HG03060 (cell line): Measurements from ENCODE around the gene LUM.

Experiments
- ATAC-seq: cut with Tn5 transposase; IDR thresholded peaks from one replicate; pipeline ENCODE4 v1.9.1; 2021; ENCODE audit warnings: low read depth, moderate number of reproducible peaks; ENCODE audit not compliant: unreplicated experiment

LUM gene

DNA sequence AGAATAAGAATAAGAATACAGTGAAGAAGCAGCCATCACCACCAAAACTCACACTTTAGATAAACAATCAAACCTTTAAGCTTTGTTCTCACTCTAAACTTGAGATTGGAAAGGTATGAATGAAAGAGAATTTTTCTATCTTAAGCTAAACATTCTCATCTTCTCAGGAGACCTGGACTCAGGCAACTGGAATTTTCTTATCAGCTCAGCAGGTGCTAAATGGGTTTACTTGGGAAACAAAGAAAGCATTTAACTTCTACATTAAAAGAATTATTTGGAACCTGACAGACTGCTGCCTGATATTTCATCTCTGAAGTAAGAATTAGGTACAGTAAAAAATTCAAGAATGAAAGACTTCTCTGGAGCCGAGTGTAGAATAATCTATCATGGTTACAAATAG lies 32.8 kb downstream of the LUM start:
- no peak for ATAC-seq

DNA sequence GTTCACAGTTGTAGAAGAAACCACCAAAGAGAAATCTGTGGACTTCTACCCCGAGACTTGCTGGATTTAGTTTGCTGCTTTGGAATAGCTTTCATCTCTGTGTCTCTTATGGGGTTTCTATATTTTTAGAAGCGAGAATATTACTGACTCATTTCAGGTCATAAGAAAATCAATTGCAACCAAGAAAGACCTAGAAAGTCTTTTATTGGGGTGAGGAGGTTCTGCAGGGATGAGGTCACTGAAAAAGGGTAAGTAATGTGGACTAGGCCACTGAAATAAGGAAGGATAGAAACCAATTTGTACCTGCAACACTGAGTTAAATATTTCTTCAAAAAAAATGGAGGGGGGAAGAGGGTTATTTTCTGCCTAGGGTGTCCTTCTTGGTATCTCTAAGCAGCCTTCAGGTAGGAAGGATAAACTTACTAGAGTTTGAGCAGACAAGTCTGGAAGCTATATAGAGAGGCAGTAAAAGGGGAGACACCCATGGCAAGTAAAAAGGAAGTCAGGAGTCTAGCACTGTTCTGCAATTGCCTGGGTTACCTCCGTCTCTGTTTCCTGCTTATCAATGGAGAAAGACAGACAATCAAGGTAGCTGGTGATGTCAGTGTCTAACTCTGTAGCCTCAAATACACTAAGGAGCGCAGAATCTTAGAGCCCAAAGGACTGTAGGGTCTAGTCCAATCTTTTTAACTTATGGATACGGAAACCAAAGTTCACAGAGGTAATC lies 33.9 kb downstream of the LUM start:
- ATAC-seq, result no peak

DNA sequence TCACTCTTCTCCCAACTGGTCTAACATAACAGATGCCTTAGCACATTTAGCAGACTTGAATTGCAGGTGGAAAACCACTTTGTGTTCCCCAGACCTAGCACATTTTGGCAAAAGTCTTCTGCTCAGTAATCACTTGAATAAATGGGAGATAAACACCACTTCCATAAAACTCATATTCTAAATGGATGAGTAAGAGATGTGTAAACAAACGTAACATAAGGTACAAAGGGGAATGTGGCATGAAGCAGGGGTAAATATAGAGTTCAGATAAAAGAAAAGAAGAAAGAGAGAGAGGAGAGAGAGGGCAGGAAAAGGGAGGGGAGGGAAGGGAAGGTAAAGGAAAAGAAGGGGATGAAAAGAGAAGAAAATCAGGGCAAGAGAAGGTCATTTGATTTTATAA lies 36.4 kb downstream of the LUM start:
- ATAC-seq, result no peak

DNA sequence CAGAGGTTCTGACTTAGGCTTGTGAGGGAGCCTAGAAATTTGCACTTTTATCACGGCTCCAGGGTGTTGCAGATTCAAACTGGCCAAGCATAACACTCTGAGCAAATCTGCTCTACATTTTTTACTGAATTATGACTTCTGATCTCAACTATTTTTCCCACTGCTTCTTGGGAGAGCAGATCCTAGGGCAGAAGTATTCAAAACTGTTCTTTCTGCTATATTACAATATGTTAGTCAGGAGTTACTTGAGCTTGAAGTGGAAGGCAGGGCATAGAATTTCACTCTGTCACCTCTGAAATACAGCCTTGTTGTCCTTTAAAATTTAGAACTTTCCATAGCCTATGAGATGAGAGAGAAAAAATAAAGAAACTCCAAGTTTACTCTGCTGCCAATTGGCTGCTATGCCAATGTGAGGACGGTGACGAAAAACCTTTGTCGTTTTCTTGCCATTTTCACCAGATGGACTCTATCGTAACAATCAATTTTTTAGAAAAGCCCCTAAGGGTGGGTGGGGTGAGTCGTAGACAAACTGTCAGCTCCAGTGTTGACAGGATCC lies 37.1 kb downstream of the LUM start:
- no peak for ATAC-seq

DNA sequence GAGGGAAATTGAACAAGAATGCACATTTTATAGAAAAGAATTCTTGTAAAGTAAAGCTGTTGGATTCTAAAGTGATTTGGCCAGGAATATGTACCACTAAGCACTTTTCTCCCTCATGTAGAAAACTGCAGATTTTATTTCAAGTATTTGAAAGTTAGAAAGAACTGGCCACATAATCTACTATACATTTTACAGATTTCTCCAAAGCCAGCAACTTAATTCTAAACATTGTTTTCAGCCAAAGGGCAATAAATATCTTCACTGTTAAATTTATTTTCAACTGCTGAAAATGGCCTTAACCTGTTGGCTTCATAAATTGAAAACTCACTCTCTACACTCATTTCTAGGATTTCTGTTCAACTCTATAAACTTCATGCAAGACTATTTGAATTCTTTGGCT lies 37.9 kb downstream of the LUM start:
- ATAC-seq, result no peak

DNA sequence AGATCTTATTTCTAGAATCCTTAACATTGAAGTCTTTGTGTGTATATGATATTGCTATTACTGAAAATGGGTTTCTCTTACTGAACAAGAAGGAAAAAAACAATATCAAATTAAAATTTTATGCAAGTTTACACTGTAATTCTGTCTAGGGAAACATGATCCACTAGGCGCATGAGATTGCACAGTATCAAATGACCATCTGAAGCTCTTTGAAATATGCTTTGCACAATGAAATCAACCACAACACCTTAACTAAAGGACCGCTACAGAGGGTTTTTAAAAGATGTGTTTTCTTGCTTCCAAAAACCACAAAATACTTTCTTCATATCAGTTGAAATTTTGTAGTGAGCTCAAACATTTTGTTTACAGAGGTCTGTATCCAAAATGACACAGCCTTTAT lies 38.4 kb downstream of the LUM start:
- ATAC-seq, result no peak

DNA sequence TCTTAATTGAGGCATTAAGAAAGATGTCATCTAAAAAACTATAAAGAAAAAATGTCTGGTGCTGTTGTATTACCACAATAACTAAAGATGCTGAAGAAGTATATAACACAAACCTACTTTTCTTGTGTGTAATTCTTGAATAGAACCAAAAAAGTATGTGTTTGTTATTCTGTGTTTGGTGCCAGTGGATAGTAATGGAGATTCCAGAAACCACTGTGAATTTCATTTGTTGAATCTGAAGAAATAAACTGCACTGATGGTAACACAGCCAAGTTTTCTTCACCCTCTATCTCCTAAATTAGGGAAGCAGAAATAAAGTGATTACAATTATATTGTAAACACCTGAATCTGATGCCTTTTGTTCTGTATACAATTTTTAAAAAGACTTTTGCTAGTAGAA lies 40.4 kb downstream of the LUM start:
- ATAC-seq, result no peak

DNA sequence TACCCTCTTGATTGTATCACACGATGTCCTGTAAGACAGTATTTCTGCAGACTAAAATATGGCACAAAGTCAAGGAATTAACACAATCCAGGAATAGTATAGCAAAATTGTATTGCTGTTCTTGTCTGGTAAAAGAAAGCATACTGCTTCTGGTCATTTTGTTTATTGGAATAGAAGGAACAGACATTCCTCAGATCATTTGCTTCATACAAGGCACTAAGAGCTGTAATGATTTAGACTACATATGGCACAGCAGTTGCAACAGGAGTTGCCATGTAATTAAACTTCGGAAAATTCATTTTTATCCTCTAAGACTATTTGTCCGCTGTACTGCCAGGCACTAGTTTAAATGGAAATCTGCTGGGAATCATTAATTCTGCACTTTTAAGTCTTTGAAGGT lies 45.9 kb downstream of the LUM start:
- no peak for ATAC-seq

DNA sequence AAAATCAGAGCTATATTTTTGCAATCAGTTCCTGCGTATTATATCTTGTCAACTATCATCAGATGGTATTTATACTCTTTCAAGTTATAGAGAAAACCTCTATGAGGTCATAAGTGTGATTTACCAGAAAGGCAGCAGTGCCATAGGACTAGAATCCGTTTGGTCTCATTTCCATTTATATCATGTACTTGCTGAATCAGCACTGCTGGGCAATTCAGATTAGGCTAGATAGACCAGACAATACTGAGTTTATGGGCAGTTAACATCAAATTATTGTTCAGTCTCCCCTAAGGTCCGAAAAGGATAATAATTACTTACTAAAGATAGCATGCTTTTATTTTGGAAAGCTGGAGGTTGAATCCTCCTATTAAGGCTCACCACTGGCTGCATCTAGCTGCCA lies 46.7 kb downstream of the LUM start:
- no peak for ATAC-seq

DNA sequence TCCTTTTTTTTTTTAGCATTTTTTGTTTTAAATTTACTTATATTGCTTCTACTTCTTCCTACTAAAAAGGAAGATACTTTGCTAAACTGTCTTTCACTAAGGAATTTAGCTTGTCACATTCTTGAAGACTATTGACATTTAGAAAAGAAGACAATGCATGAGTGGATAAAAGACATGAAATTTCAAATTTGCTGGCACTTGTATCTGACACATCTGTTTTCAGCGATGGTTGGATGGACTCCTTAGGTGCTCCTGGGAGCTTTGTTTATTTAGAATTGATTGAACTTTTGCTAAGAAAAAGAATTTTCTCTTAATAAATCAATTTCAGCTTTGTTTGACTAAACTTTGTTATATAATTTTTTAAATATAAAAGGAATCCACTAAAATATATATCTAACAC lies 50.2 kb downstream of the LUM start:
- no peak for ATAC-seq

DNA sequence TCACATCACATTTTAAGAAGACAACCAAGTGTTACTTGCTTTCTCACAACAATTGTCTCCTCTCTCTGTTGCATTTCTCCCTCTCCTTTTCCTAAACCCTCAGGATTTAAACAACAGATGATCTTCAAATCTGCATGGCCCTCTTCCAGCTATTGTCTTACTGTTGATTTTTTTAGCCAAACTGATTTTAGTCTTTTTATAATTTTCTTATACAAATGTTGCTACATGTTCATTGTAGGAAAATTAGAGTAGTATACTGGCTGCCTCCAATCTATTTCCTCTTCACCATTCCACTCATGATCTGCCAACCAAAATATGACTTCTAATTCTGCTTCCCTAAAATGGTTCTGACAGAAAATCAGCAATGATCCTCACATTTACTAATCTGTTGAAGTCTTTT lies 52.1 kb downstream of the LUM start:
- ATAC-seq, result no peak

DNA sequence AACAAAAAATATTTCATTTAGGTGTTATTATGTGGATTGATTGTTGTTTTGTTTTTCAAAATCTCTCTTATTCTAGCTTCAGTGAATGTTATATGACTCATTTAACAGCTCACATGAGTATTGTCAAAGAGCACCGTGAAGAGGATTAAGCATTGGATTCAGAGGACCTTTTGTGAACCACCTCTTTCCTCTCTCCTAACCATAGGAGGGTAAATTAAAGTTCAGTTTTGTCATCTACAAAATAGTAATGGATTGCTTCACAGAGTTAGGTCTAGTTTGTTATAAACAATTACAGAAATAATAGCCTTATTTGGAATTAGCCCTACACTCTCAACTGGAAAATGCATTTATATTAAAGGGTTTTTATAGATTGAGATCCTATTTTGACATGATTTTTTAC lies 52.5 kb downstream of the LUM start:
- ATAC-seq, result no peak

DNA sequence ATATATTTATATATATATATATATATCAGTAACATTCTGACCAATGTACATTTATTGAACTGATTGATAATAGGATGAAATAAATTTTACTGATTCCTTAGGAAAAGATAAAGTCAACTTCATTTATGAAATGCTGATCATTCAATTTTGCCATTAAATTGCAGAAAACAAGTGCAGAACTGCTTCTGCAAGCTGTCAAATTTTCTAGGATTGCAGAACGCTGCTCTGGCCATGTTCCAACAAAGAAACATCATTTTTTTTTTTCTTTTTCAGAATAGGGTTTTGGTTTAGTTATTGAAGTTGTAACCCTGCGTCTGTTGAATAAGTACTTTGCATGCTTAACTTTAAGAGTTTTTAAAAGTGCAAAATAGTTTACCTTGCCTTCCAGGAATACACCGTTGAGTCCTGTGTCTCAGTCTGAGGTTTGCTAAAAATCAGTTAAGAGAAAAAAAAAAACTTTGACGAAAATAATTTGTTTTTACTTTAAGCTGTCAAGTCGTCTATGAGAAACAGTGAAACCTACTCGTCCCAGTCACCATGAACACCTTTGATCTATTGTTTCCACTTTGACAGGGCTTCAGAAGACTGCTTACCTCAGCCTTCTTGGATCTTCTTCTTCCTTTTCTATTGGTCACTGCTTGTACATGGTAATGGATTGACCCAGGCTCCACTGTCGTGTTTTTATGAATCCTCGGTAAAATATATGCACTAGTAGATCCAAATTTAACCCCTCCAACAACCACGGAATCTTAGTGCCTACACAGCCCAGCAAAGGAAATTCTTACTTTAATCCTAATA lies 53.7 kb downstream of the LUM start, which contains the start of gene KERA:
TSS of gene KERA (minus strand) at position 657 of the 798 bp plus-strand sequence. CDS start 1,743 bp downstream, outside the sequence.
- ATAC-seq, result no peak

DNA sequence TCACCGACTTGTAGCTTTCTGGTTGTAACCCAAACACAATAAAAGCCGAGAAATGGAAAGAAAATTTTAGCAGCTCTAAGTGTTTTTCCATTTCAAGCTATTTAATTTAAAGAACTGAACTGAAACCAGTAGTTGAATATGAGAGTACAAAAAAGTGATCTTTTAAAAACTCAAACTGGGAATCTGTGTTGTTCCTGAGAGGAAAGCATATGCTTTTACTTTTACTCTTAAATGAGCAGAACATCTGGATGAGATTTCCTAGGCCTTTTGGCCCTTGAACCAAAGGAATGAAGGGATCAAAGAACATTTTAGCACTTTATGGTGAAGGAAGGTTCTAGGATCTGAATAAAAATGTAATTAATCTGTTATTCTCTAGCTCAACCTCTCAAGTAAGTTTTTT lies 54.8 kb downstream of the LUM start:
- no peak for ATAC-seq

DNA sequence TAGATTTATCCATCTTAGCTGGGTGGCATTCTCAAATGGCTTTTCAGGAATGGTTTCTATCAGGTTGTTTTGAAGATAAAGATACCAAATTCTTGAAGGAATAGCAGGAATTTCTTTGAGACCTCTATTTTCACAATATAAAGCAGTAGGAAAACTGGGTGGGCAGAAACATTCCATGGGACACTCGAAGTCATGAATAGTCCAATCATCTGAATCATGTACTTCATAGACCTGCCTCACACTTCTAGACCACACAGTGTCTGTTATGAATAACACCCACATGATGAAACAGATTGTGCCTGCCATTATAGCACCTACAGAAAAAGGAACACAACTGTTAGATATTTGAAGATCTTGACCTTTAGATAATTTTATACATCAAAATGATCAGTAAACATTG lies 55.3 kb downstream of the LUM start:
- ATAC-seq, result no peak

DNA sequence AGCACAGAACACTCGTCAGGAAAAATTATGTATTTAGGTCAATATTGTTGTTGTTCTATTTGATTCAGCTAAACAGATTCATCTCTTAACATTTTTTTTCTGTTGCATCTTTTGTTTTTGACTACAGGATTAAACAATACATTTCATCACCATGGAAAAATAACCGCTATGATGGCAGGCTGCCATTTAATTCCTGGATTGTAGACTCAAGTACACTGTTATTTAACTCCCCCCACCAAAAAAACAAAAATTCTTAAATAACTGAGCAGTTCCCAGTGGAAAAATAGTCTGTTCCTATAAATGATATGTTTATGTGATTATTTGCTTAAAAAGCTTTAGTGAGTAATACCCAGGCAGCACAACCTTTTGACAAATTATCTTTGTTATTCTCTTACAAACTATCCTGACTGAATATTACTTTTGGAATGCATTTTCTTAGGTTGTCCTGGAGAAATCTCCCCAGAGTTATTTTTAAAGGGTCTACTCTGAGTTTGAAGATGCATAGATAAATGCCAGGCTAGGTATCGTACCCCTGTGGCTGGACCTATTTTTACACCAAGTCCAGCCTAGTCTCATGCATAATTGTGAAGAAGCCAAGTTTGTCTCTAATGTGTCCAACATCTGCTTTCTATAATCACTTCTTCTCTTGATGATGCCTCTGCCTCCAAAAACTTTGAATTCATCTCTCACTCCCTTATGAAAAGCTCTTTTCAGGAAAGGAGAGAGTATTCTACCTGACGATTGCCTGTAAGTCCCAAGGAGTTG lies 57.2 kb downstream of the LUM start:
- no peak for ATAC-seq
